Mesendoderm (in vitro differentiated cells): ENCODE measurements around the gene CDC42BPA.
A peak's percentile ranks its signal among the peaks of the same experiment; 100 is the strongest.

Experiments used
- DNase-seq: peaks from one replicate; pipeline ENCODE4 v3.0.0; 2013
- H2AK5ac ChIP-seq: 2 replicates; pipeline ENCODE4 v1.6.1; 2013; ENCODE audit warnings: low read length, inconsistent platforms
- H2BK120ac ChIP-seq: 2 replicates; pipeline ENCODE4 v1.6.1; 2013; ENCODE audit warnings: low read depth, mild to moderate bottlenecking, low read length, moderate library complexity, mixed read lengths
- H2BK15ac ChIP-seq: replicated peaks from 2 replicates; pipeline ENCODE4 v1.6.1; 2013; ENCODE audit warnings: low read depth, mild to moderate bottlenecking, moderate library complexity
- H2BK5ac ChIP-seq: 2 replicates; pipeline ENCODE4 v1.6.1; 2013; ENCODE audit warnings: low read length, inconsistent platforms
- H3K18ac ChIP-seq: 2 replicates; pipeline ENCODE4 v1.6.1; 2013; ENCODE audit warnings: mild to moderate bottlenecking, low read length, mixed read lengths
- H3K23ac ChIP-seq: one replicate; pipeline ENCODE4 v1.6.1; 2013; ENCODE audit warnings: low read length
- H3K27ac ChIP-seq: 2 replicates; pipeline ENCODE4 v1.5.1; 2013; ENCODE audit warnings: low read depth, mild to moderate bottlenecking, inconsistent platforms, low read length, moderate library complexity
- H3K27me3 ChIP-seq: 2 replicates; pipeline ENCODE4 v1.6.1; 2013; ENCODE audit warnings: low read length, control low read depth, mild to moderate bottlenecking, inconsistent platforms; ENCODE audit not compliant: insufficient read depth, poor library complexity
- H3K36me3 ChIP-seq: 2 replicates; pipeline ENCODE4 v1.6.1; 2013; ENCODE audit warnings: low read length, inconsistent platforms; ENCODE audit not compliant: control insufficient read depth, insufficient read depth
- H3K4ac ChIP-seq: one replicate; pipeline ENCODE4 v1.6.1; 2013; ENCODE audit warnings: low read depth, mild to moderate bottlenecking, low read length, moderate library complexity
- H3K4me1 ChIP-seq: 2 replicates; pipeline ENCODE4 v1.6.1; 2013; ENCODE audit warnings: low read depth, low read length, inconsistent platforms; ENCODE audit not compliant: control insufficient read depth
- H3K4me2 ChIP-seq: 2 replicates; pipeline ENCODE4 v1.6.1; 2013; ENCODE audit warnings: low read length
- H3K4me3 ChIP-seq: 2 replicates; pipeline ENCODE4 v1.5.1; 2013; ENCODE audit warnings: mild to moderate bottlenecking, low read length
- H3K56ac ChIP-seq: one replicate; pipeline ENCODE4 v1.6.1; 2013; ENCODE audit warnings: low read length
- H3K79me1 ChIP-seq: 2 replicates; pipeline ENCODE4 v1.6.1; 2013; ENCODE audit warnings: low read length, inconsistent platforms
- H3K79me2 ChIP-seq: 2 replicates; pipeline ENCODE4 v1.6.1; 2013; ENCODE audit warnings: mild to moderate bottlenecking, low read length; ENCODE audit not compliant: control insufficient read depth, insufficient read depth
- H3K9ac ChIP-seq: 2 replicates; pipeline ENCODE4 v1.6.1; 2013; ENCODE audit warnings: low read length, inconsistent platforms
- H4K5ac ChIP-seq: one replicate; pipeline ENCODE4 v1.6.1; 2013; ENCODE audit warnings: low read length
- H4K8ac ChIP-seq: one replicate; pipeline ENCODE4 v1.6.1; 2013; ENCODE audit warnings: low read depth, mild to moderate bottlenecking, control low read depth, low read length, moderate library complexity
- WGBS: extraction: QIAGEN DNeasy Blood & Tissue Kit; methylation state at CpG from one replicate; pipeline ENCODE4 v1.1.7; 2013; ENCODE audit warnings: low lambda C conversion rate, missing lambda C conversion rate; ENCODE audit not compliant: insufficient coverage; ENCODE audit errors: extremely low coverage; 5-methylcytosine and 5-hydroxymethylcytosine counted together

The CDC42BPA gene

GRCh38 chr1:226979517-226980121 lies 338.7 kb downstream of the CDC42BPA start:
- H3K4ac ChIP-seq = no peak overlapping the region
- no peak overlapping the region for H2AK5ac ChIP-seq
- no peaks in the 10 kb centered on the region for H3K27me3 ChIP-seq
- peak overlapping the region; percentile 25 for H3K56ac ChIP-seq
- H3K36me3 ChIP-seq = no peaks in the 10 kb centered on the region
- H3K4me2 ChIP-seq = no peak overlapping the region
- H3K9ac ChIP-seq = no peak overlapping the region
- peak overlapping the region; percentile 3 for H3K23ac ChIP-seq
- no peaks in the 10 kb centered on the region for H3K79me2 ChIP-seq
- H3K79me1 ChIP-seq = no peaks in the 10 kb centered on the region
- DNase-seq = no peak
- no peak overlapping the region for H2BK5ac ChIP-seq
- H4K8ac ChIP-seq = no peak overlapping the region
- H2BK120ac ChIP-seq = no peak overlapping the region
- no CpG with 5 or more reads among the region's 12 CpGs for WGBS
- no peak overlapping the region for H3K27ac ChIP-seq
- H4K5ac ChIP-seq = no peak overlapping the region
- H3K18ac ChIP-seq = no peak overlapping the region
- H3K4me3 ChIP-seq = no peak overlapping the region
- H3K4me1 ChIP-seq = peaks cover 2% of the 10 kb centered on the region
- H2BK15ac ChIP-seq = no peak overlapping the region

GRCh38 chr1:226979115-226979516 lies 339.2 kb downstream of the CDC42BPA start:
- WGBS = no CpG with 5 or more reads among the region's 15 CpGs
- H2BK120ac ChIP-seq = no peak overlapping the region
- no peak overlapping the region for H4K5ac ChIP-seq
- H3K79me1 ChIP-seq = no peaks in the 10 kb centered on the region
- H4K8ac ChIP-seq = no peak overlapping the region
- H3K18ac ChIP-seq = no peak overlapping the region
- H3K36me3 ChIP-seq = no peaks in the 10 kb centered on the region
- no peak overlapping the region for H3K4me2 ChIP-seq
- peak; percentile 21 for DNase-seq
- no peak overlapping the region for H2AK5ac ChIP-seq
- H3K23ac ChIP-seq = no peak overlapping the region
- no peak overlapping the region for H2BK15ac ChIP-seq
- H3K9ac ChIP-seq = no peak overlapping the region
- peaks cover 2% of the 10 kb centered on the region for H3K4me1 ChIP-seq
- H3K4me3 ChIP-seq = no peak overlapping the region
- no peak overlapping the region for H2BK5ac ChIP-seq
- no peaks in the 10 kb centered on the region for H3K27me3 ChIP-seq
- peak overlapping the region; percentile 34 for H3K56ac ChIP-seq
- H3K27ac ChIP-seq = no peak overlapping the region
- no peaks in the 10 kb centered on the region for H3K79me2 ChIP-seq
- no peak overlapping the region for H3K4ac ChIP-seq

- no peak for DNase-seq
Measured at GRCh38 chr1:226978432-226979114, 339.7 kb downstream of the CDC42BPA start.

GRCh38 chr1:226977643-226978431 lies 340.5 kb downstream of the CDC42BPA start:
- no peaks in the 10 kb centered on the region for H3K27me3 ChIP-seq
- 97% methylated on average over 10 of the region's 20 CpGs for WGBS
- no peaks in the 10 kb centered on the region for H3K79me1 ChIP-seq
- no peak overlapping the region for H3K4me3 ChIP-seq
- no peak overlapping the region for H3K9ac ChIP-seq
- no peaks in the 10 kb centered on the region for H3K79me2 ChIP-seq
- no peak overlapping the region for H2BK120ac ChIP-seq
- DNase-seq = no peak
- H3K4me2 ChIP-seq = no peak overlapping the region
- H4K5ac ChIP-seq = no peak overlapping the region
- no peak overlapping the region for H3K56ac ChIP-seq
- H3K23ac ChIP-seq = no peak overlapping the region
- no peak overlapping the region for H3K27ac ChIP-seq
- no peak overlapping the region for H3K4ac ChIP-seq
- no peak overlapping the region for H3K18ac ChIP-seq
- H2BK15ac ChIP-seq = no peak overlapping the region
- no peak overlapping the region for H4K8ac ChIP-seq
- H3K36me3 ChIP-seq = no peaks in the 10 kb centered on the region
- no peak overlapping the region for H2BK5ac ChIP-seq
- no peak overlapping the region for H2AK5ac ChIP-seq
- H3K4me1 ChIP-seq = peaks cover 2% of the 10 kb centered on the region

More at GRCh38 chr1:226978432-226979114, 339.7 kb downstream of the CDC42BPA start:
- H3K27me3 ChIP-seq = no peaks in the 10 kb centered on the region
- no peak overlapping the region for H2AK5ac ChIP-seq
- peak overlapping the region; percentile 34 for H3K56ac ChIP-seq
- H3K18ac ChIP-seq = no peak overlapping the region
- WGBS = 100% methylated on average over 4 of the region's 10 CpGs
- no peak overlapping the region for H2BK15ac ChIP-seq
- no peak overlapping the region for H3K23ac ChIP-seq
- H2BK5ac ChIP-seq = no peak overlapping the region
- H4K8ac ChIP-seq = no peak overlapping the region
- H3K4me1 ChIP-seq = peaks cover 2% of the 10 kb centered on the region
- no peaks in the 10 kb centered on the region for H3K79me2 ChIP-seq
- no peak overlapping the region for H3K27ac ChIP-seq
- no peak overlapping the region for H4K5ac ChIP-seq
- no peak overlapping the region for H2BK120ac ChIP-seq
- H3K36me3 ChIP-seq = no peaks in the 10 kb centered on the region
- no peaks in the 10 kb centered on the region for H3K79me1 ChIP-seq
- H3K4me2 ChIP-seq = no peak overlapping the region
- no peak overlapping the region for H3K4me3 ChIP-seq
- H3K4ac ChIP-seq = no peak overlapping the region
- no peak overlapping the region for H3K9ac ChIP-seq

- no peak overlapping the region for H3K18ac ChIP-seq
- H3K36me3 ChIP-seq = no peaks in the 10 kb centered on the region
- H2BK15ac ChIP-seq = no peak overlapping the region
- H3K4me1 ChIP-seq = peaks cover 2% of the 10 kb centered on the region
- H4K5ac ChIP-seq = no peak overlapping the region
- no peak overlapping the region for H4K8ac ChIP-seq
- no peak overlapping the region for H3K23ac ChIP-seq
- no peak overlapping the region for H2BK5ac ChIP-seq
- no peak overlapping the region for H2AK5ac ChIP-seq
- no peak overlapping the region for H3K27ac ChIP-seq
- no peaks in the 10 kb centered on the region for H3K79me2 ChIP-seq
- WGBS = no CpG with 5 or more reads among the region's 21 CpGs
- no peaks in the 10 kb centered on the region for H3K27me3 ChIP-seq
- no peak overlapping the region for H3K4me3 ChIP-seq
- no peak overlapping the region for H3K4ac ChIP-seq
- no peak for DNase-seq
- H3K79me1 ChIP-seq = no peaks in the 10 kb centered on the region
- no peak overlapping the region for H3K9ac ChIP-seq
- H3K56ac ChIP-seq = no peak overlapping the region
- H3K4me2 ChIP-seq = no peak overlapping the region
- no peak overlapping the region for H2BK120ac ChIP-seq
Measured at GRCh38 chr1:226976978-226977642, 341.2 kb downstream of the CDC42BPA start.
